ENCODE measurements around the gene NFATC3.

NFATC3 gene

GRCh38 chr16:68202091-68202519, 116.9 kb downstream of the NFATC3 start:
- H3K79me2 ChIP-seq (ENCODE audit: insufficient read depth, low read depth) = no peaks in the 10 kb centered on the region
- H3K36me3 ChIP-seq (ENCODE audit: insufficient read depth) = no peaks in the 10 kb centered on the region
- H3K4me2 ChIP-seq = no peak overlapping the region; the same call in 1 of the 2 replicates
- no peaks in the 10 kb centered on the region for H3K27me3 ChIP-seq (ENCODE audit: insufficient read depth, low read depth)
- TF ChIP-seq, protein P1, sequence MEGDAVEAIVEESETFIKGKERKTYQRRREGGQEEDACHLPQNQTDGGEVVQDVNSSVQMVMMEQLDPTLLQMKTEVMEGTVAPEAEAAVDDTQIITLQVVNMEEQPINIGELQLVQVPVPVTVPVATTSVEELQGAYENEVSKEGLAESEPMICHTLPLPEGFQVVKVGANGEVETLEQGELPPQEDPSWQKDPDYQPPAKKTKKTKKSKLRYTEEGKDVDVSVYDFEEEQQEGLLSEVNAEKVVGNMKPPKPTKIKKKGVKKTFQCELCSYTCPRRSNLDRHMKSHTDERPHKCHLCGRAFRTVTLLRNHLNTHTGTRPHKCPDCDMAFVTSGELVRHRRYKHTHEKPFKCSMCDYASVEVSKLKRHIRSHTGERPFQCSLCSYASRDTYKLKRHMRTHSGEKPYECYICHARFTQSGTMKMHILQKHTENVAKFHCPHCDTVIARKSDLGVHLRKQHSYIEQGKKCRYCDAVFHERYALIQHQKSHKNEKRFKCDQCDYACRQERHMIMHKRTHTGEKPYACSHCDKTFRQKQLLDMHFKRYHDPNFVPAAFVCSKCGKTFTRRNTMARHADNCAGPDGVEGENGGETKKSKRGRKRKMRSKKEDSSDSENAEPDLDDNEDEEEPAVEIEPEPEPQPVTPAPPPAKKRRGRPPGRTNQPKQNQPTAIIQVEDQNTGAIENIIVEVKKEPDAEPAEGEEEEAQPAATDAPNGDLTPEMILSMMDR (conservative IDR thresholded peaks at IDR 0.05; ENCODE audit: low read depth, low read length) = no peak
- H3K27ac ChIP-seq = peak overlapping the region; percentile 25
- H3K9ac ChIP-seq = no peak overlapping the region
- H3K4me3 ChIP-seq (IDR thresholded peaks at IDR 0.05; ENCODE audit: insufficient read depth, low read depth, low read length) = no peak overlapping the region
- no peak overlapping the region for H2AFZ ChIP-seq (ENCODE audit: low read depth)
- peaks cover 25% of the 10 kb centered on the region for H3K4me1 ChIP-seq (ENCODE audit: low read depth, poor library complexity, severe bottlenecking)
- no peaks in the 10 kb centered on the region for H4K20me1 ChIP-seq (ENCODE audit: insufficient read depth)

- no peak overlapping the region for H3K4me2 ChIP-seq
- H3K4me1 ChIP-seq (ENCODE audit: low read depth, poor library complexity, severe bottlenecking) = peaks cover 19% of the 10 kb centered on the region
- no peaks in the 10 kb centered on the region for H4K20me1 ChIP-seq (ENCODE audit: insufficient read depth)
- no peaks in the 10 kb centered on the region for H3K79me2 ChIP-seq (ENCODE audit: insufficient read depth, low read depth)
- TF ChIP-seq, protein P1 (conservative IDR thresholded peaks at IDR 0.05; ENCODE audit: low read depth, low read length) = no peak
- H2AFZ ChIP-seq (ENCODE audit: low read depth) = no peak overlapping the region
- no peaks in the 10 kb centered on the region for H3K27me3 ChIP-seq (ENCODE audit: insufficient read depth, low read depth)
- H3K9ac ChIP-seq = no peak overlapping the region
- no peak overlapping the region for H3K27ac ChIP-seq
- no peak overlapping the region for H3K4me3 ChIP-seq (IDR thresholded peaks at IDR 0.05; ENCODE audit: insufficient read depth, low read depth, low read length)
- no peaks in the 10 kb centered on the region for H3K36me3 ChIP-seq (ENCODE audit: insufficient read depth)
Observed at GRCh38 chr16:68206245-68206644, 121.1 kb downstream of the NFATC3 start.

DNA sequence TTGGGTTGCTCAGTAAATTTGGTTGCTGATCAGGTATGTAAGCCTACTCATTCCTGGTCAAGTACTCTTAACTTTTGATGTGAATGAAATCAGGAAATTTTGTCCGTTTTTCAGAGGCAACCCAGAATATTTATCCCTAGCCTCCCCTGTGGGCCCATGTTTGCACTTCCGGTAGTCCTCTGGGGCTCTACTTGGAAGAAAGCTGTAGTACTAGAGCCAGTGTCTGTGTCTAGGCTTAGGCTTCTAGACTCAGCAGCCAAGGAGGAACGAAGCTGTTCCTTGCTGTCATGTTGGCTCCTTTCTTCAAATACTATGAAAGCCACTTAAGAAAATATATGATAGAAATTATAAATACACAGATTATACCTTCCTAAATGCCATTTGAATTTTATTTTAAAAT, 129.6 kb downstream of the NFATC3 start:
- no peak overlapping the region for H3K9ac ChIP-seq
- H3K27me3 ChIP-seq (ENCODE audit: insufficient read depth, low read depth) = no peaks in the 10 kb centered on the region
- H3K79me2 ChIP-seq (ENCODE audit: insufficient read depth, low read depth) = no peaks in the 10 kb centered on the region
- TF ChIP-seq, protein P1 (conservative IDR thresholded peaks at IDR 0.05; ENCODE audit: low read depth, low read length) = no peak
- H3K36me3 ChIP-seq (ENCODE audit: insufficient read depth) = no peaks in the 10 kb centered on the region
- H3K4me1 ChIP-seq (ENCODE audit: low read depth, poor library complexity, severe bottlenecking) = peaks cover 5% of the 10 kb centered on the region
- no peak overlapping the region for H3K27ac ChIP-seq
- no peak overlapping the region for H2AFZ ChIP-seq (ENCODE audit: low read depth)
- H3K4me2 ChIP-seq = no peak overlapping the region
- H4K20me1 ChIP-seq (ENCODE audit: insufficient read depth) = no peaks in the 10 kb centered on the region
- no peak overlapping the region for H3K4me3 ChIP-seq (IDR thresholded peaks at IDR 0.05; ENCODE audit: insufficient read depth, low read depth, low read length)

- Histone ChIP-seq H2AFZ (ENCODE audit: low read depth) (no peak overlapping the region), H3K27ac (no peak overlapping the region), H3K27me3 (ENCODE audit: insufficient read depth, low read depth) (no peaks in the 10 kb centered on the region), H3K79me2 (ENCODE audit: insufficient read depth, low read depth) (no peaks in the 10 kb centered on the region), H3K4me3 (IDR thresholded peaks at IDR 0.05; ENCODE audit: insufficient read depth, low read depth, low read length) (no peak overlapping the region), H3K36me3 (ENCODE audit: insufficient read depth) (no peaks in the 10 kb centered on the region), H3K4me1 (ENCODE audit: low read depth, poor library complexity, severe bottlenecking) (peaks cover 5% of the 10 kb centered on the region), H4K20me1 (ENCODE audit: insufficient read depth) (no peaks in the 10 kb centered on the region), H3K9ac (no peak overlapping the region), H3K4me2 (no peak overlapping the region)
- TF ChIP-seq, protein P1 (conservative IDR thresholded peaks at IDR 0.05; ENCODE audit: low read depth, low read length) = no peak
Observed at GRCh38 chr16:68215302-68215701, 130.1 kb downstream of the NFATC3 start.

All from KMS-11 (cell line).